ENCODE results near the gene FKTN.

FKTN gene

GRCh38 chr9:105679257-105680022, 121.5 kb downstream of the FKTN start:
- H3K9ac ChIP-seq (ENCODE audit: low read length), result no peak overlapping the region
- H3K27me3 ChIP-seq (replicated peaks; ENCODE audit: insufficient read depth, low read length), result no peaks in the 10 kb centered on the region
- no peaks in the 10 kb centered on the region for H3K9me2 ChIP-seq (replicated peaks; ENCODE audit: insufficient read depth, low read length)
- H3K4me1 ChIP-seq (ENCODE audit: low read length), result no peaks in the 10 kb centered on the region
- no peak overlapping the region for H3K4me3 ChIP-seq (ENCODE audit: low read length)
- H3K4me2 ChIP-seq (ENCODE audit: low read depth, low read length), result no peak overlapping the region
- no peaks in the 10 kb centered on the region for H3K36me3 ChIP-seq (replicated peaks; ENCODE audit: insufficient read depth, low read length)
- no peak overlapping the region for H3K27ac ChIP-seq (ENCODE audit: low read length)
- H4K20me1 ChIP-seq (ENCODE audit: insufficient read depth, low read length), result no peaks in the 10 kb centered on the region
- H3K79me2 ChIP-seq (ENCODE audit: low read length), result no peaks in the 10 kb centered on the region
- H2AFZ ChIP-seq (ENCODE audit: low read length), result no peak overlapping the region
- H3F3A ChIP-seq (ENCODE audit: insufficient read depth, low read length), result no peaks in the 10 kb centered on the region
- TF ChIP-seq EZH2 (optimal IDR thresholded peaks at IDR 0.05; ENCODE audit: low read depth, low read length), result no peak
- no peak for TF ChIP-seq EZH2phosphoT487 (IDR thresholded peaks at IDR 0.05; ENCODE audit: low read length)
- no peak for TF ChIP-seq CTCF (IDR thresholded peaks at IDR 0.05; ENCODE audit: low read length)
- no peaks in the 10 kb centered on the region for H3K9me3 ChIP-seq (replicated peaks; ENCODE audit: insufficient read depth, low read length)
- no peak for DNase-seq

- Histone ChIP-seq H3K27me3 (replicated peaks; ENCODE audit: insufficient read depth, low read length) (no peaks in the 10 kb centered on the region), H3K79me2 (ENCODE audit: low read length) (no peaks in the 10 kb centered on the region), H3K4me3 (ENCODE audit: low read length) (no peak overlapping the region), H4K20me1 (ENCODE audit: insufficient read depth, low read length) (no peaks in the 10 kb centered on the region), H3K9ac (ENCODE audit: low read length) (no peak overlapping the region), H2AFZ (ENCODE audit: low read length) (no peak overlapping the region), H3K27ac (ENCODE audit: low read length) (no peak overlapping the region), H3K9me2 (replicated peaks; ENCODE audit: insufficient read depth, low read length) (no peaks in the 10 kb centered on the region), H3F3A (ENCODE audit: insufficient read depth, low read length) (no peaks in the 10 kb centered on the region), H3K36me3 (replicated peaks; ENCODE audit: insufficient read depth, low read length) (no peaks in the 10 kb centered on the region), H3K4me1 (ENCODE audit: low read length) (no peaks in the 10 kb centered on the region), H3K9me3 (replicated peaks; ENCODE audit: insufficient read depth, low read length) (no peaks in the 10 kb centered on the region), H3K4me2 (ENCODE audit: low read depth, low read length) (no peak overlapping the region)
- DNase-seq, result no peak
- TF ChIP-seq EZH2 (optimal IDR thresholded peaks at IDR 0.05; ENCODE audit: low read depth, low read length) (no peak), EZH2phosphoT487 (IDR thresholded peaks at IDR 0.05; ENCODE audit: low read length) (no peak)
Measured at GRCh38 chr9:105681313-105681712, 123.4 kb downstream of the FKTN start.

GRCh38 chr9:105681724-105682123, 123.8 kb downstream of the FKTN start:
- no peaks in the 10 kb centered on the region for H3K36me3 ChIP-seq (replicated peaks; ENCODE audit: insufficient read depth, low read length)

More at GRCh38 chr9:105681724-105682123, 123.8 kb downstream of the FKTN start:
- H3K9me2 ChIP-seq (replicated peaks; ENCODE audit: insufficient read depth, low read length), result no peaks in the 10 kb centered on the region
- no peak overlapping the region for H3K9ac ChIP-seq (ENCODE audit: low read length)
- no peaks in the 10 kb centered on the region for H3K79me2 ChIP-seq (ENCODE audit: low read length)
- no peaks in the 10 kb centered on the region for H4K20me1 ChIP-seq (ENCODE audit: insufficient read depth, low read length)
- no peak overlapping the region for H2AFZ ChIP-seq (ENCODE audit: low read length)
- DNase-seq, result no peak
- no peak overlapping the region for H3K27ac ChIP-seq (ENCODE audit: low read length)
- no peaks in the 10 kb centered on the region for H3K4me1 ChIP-seq (ENCODE audit: low read length)
- no peaks in the 10 kb centered on the region for H3K9me3 ChIP-seq (replicated peaks; ENCODE audit: insufficient read depth, low read length)
- H3K27me3 ChIP-seq (replicated peaks; ENCODE audit: insufficient read depth, low read length), result no peaks in the 10 kb centered on the region
- H3K4me3 ChIP-seq (ENCODE audit: low read length), result no peak overlapping the region
- no peak overlapping the region for H3K4me2 ChIP-seq (ENCODE audit: low read depth, low read length)
- TF ChIP-seq CTCF (IDR thresholded peaks at IDR 0.05; ENCODE audit: low read length), result no peak
- no peak for TF ChIP-seq EZH2 (optimal IDR thresholded peaks at IDR 0.05; ENCODE audit: low read depth, low read length)
- TF ChIP-seq EZH2phosphoT487 (IDR thresholded peaks at IDR 0.05; ENCODE audit: low read length), result no peak
- no peaks in the 10 kb centered on the region for H3F3A ChIP-seq (ENCODE audit: insufficient read depth, low read length)

All from MM.1S (cell line).